HFF-Myc (cell line): ENCODE results near the gene ASIC3.

Source experiments
- DNase-seq: peaks from one replicate; pipeline ENCODE4 v3.0.0-alpha.2; 2011; ENCODE audit warnings: low read depth; ENCODE audit errors: extremely low read depth
- H3K4me3 ChIP-seq: replicated peaks from 2 replicates; pipeline ENCODE4 v1.5.1; 2011; ENCODE audit warnings: low read depth, mild to moderate bottlenecking, control low read depth, low read length
- TF ChIP-seq, protein P1 (sequence below): IDR thresholded peaks from 2 replicates; pipeline ENCODE4 v1.5.1; 2012; ENCODE audit warnings: mild to moderate bottlenecking, low read depth, low read length, control low read depth; ENCODE audit errors: missing control alignments

Gene ASIC3

DNA sequence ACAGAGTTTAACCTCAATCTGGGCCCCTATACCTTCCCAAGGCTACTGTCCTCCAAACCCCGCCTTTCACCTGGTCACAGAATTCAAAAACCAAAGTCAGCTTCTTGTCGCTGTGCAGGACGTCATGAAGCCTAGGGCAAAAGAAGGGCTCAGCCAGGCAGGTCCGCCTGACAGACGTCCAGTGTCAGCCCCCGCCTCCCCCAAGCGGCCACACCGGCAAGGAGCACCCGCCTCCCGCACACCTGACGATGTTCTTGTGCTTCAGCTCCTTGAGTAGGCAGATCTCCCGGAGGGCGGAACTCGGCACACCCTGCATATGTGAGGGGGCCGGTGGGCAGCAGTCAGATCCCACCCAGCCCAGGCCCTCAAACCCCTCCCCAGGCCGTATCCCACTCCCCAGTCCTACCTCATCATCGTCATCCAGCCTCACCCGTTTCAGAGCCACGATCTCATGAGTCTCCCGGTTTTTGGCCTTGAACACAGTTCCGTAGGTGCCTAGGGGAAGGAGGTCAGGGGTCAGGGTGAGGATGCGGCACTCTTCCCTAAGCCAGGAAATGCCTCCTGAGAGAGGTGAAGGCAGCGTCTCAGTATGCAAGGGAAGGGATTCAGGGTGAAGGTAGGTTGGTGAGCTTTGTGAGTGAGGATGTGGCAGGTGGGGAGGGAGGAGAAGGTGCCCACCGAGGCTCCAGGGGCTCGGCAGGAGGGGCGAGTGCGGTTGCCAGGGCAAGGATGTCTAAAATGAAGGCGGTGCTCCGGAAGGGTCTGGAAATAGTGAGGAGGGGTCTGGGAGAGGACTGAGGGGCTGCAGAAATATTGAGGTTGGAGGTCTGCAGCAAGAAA, 8.6 kb downstream of the ASIC3 start:
- H3K4me3 ChIP-seq: peak overlapping the region; percentile 83
- TF ChIP-seq, protein P1, sequence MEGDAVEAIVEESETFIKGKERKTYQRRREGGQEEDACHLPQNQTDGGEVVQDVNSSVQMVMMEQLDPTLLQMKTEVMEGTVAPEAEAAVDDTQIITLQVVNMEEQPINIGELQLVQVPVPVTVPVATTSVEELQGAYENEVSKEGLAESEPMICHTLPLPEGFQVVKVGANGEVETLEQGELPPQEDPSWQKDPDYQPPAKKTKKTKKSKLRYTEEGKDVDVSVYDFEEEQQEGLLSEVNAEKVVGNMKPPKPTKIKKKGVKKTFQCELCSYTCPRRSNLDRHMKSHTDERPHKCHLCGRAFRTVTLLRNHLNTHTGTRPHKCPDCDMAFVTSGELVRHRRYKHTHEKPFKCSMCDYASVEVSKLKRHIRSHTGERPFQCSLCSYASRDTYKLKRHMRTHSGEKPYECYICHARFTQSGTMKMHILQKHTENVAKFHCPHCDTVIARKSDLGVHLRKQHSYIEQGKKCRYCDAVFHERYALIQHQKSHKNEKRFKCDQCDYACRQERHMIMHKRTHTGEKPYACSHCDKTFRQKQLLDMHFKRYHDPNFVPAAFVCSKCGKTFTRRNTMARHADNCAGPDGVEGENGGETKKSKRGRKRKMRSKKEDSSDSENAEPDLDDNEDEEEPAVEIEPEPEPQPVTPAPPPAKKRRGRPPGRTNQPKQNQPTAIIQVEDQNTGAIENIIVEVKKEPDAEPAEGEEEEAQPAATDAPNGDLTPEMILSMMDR: no peak
- DNase-seq: no peak

DNA sequence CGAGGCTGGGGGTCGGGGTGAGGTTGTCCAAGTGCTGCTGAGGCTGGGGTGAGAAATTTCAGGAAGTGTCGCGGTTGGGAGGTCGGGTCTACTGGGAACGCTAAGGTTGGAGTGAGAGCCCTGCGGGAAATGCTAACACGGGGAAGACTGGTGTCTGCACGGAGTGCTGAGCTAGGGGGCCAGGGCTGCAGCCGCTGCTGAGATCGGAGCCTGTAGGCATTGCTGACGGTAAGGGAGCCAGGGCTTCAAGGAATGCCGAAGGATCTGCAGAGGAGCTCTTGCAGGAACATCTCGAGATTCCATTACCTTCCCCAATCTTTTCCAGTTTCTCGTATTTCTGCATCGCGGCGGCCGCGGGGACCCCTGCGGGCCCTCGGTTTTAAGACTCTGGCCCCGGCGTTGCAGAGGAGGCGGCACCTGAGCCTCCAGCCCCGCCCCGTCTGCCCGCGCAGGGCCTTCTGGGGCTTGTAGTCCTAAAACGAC, 9.2 kb downstream of the ASIC3 start, which contains the start of gene CDK5:
Gene CDK5, minus strand, starts transcription at position 392 of the 483 bp plus-strand sequence. Its CDS starts 49 bp downstream, at position 343.
- TF ChIP-seq, protein P1: no peak
- H3K4me3 ChIP-seq: peak within 1 kb of the TSS; percentile 83
- no peak for DNase-seq

DNA sequence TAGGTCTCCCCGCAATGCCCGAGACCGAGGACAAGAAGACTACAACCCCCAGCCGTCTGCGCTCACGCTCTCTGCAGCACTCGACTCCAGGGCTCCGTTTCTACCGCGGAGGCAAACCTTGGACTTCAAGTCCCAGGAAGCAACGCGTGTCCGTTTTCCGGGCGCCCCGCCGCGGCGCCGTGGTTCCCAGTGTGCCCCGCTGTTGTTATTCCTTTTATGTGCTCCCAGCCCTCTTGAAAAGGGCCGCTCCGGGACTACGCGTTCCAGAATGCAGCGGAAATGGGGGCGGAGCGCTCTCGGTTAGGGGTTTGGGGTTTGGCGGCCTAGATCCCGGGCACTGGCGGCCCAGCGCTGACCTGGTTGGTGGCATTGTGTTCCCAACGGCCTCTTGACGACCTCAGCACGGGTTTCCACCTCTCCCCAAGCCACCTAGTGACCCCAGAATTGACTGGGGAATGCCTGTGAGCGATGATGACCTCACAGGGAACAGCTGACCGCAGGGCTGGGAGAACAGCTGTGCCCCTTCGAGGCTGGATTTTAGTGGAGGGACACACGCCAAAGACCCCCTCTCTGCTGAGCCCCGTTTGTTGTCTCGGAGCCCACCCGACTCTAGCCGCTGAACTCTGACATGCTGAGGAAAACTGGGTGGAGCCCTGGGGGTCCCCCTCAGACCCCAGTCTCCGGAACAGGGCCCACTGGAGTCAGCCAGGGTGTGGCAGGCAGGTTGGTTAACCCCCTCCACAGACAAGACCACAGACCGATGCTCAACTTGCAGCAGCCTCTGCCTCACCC, 9.9 kb downstream of the ASIC3 start:
- TF ChIP-seq, protein P1: no peak
- DNase-seq: peak; percentile 98
- peak overlapping the region; percentile 83 for H3K4me3 ChIP-seq

DNA sequence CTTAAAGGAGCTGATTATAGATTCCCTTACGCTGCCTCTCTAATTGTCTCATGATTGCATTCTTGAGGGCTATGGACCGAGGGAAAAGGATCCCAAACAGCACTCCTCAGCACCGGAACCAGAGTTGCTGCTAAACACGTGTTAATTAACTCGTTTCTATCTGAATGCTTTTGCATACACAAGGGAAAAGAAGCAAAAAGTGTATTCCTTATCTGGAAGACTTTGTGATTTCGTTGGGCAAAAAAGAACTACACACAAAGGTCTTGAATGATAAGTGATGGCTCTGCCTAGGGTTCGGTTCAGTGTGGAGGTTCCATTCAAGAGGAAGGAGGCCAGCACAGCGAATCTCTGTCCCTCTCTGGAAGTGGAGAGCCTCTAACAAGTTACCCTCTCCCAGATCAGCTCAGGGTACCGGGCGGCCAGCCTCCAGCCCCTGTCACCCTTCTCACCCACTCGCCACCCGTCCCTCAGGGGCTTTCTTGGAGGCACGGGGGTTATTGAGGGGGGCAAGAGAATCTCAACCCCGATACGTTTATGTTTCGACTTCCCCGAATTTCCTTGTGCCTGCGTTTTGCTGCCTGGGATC, 10.5 kb downstream of the ASIC3 start:
- H3K4me3 ChIP-seq: peak overlapping the region; percentile 83
- no peak for DNase-seq
- TF ChIP-seq, protein P1: no peak

DNA sequence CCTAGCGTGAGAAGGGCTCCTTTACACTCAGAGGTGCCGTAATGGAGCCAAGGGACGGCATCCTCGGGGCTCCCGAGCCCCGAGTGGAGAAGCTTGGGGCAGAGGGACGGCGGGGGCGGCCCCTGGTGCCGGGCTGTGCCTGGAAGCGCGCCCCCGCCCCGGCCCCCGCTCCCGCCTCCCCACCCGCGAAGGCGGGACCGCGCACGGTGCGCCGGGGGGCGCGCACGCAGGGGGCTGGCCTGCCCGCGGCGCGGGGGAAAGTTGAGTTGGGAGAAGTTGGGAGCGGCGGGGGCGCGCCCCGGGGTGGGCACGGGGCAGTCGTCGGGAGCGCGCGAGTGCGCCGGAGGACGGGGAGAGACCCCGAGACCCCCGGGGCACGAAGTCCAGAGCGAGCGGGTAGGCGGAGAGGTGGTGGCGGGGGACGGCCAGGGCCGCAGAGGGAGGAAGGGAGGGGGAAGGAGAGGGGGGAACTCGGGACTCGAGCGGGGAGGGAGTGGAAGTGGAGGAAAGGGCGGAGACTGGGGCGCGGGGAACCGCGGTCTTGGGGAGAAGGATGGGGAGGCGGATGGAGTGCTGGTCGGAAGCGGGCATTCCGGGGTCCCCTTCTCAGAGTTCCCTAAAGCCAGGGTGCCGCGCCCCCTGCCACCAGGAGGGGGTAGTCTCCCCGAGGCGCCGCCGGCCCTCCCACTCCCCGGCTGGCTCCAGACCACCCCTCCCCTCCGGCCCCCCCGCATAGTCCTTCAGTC, 11.2 kb downstream of the ASIC3 start, which contains the start of gene SLC4A2:
Gene SLC4A2, plus strand, starts transcription at position 223 of the 746 bp plus-strand sequence. CDS start 2,399 bp downstream, outside the sequence.
- H3K4me3 ChIP-seq: peak within 1 kb of the TSS; percentile 83
- no peak for DNase-seq
- TF ChIP-seq, protein P1: peak; percentile 51

DNA sequence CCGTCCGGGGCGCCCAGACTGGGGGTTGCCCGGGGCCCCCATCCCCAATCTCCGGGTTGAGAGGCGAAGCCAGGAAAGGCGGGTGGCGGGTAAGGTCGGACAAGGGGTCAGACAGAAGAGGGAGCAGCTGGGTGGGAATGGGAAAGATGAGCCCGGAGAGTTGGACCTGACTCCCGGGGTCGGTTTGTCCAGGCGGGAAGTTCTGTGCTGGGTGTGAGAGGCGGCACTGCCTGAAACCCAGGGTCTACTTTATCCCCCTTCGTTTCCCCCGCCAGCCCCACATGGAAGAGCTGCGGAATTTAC, 11.7 kb downstream of the ASIC3 start:
- DNase-seq: no peak
- TF ChIP-seq, protein P1: no peak
- H3K4me3 ChIP-seq: peak overlapping the region; percentile 83
